Naive thymus-derived CD8-positive, alpha-beta T cell (primary cell): ENCODE measurements around the gene SRSF5. TPM values are rescaled to one million over a fixed set of nuclear protein-coding genes. Genes with fewer than 3 reads are reported as not detected.
"Not testable (repeated sequence)": the region's sequence is repeated elsewhere in the genome, so short reads cannot be mapped to it uniquely, and the experiment has no call there.

Source experiments
- ATAC-seq, 2 donors: fragments of 150-1000 bp; cut with Tn5 transposase in 1 of 2; sonication (Bioruptor Pico), chemical (Tn5 transposase) in 1 of 2; 1 replicate in 1 of 2; 2 replicates in 1 of 2; pipeline ENCODE4 v1.10.0; 2021; ENCODE audit warnings: mild to moderate bottlenecking in 2 of 2, moderate library complexity in 2 of 2
- POLR2A ChIA-PET: fragments of 350-600 bp; sonication (Branson Sonifier 250); formaldehyde crosslinking; loops from one replicate; lab custom pipeline; 2021; ENCODE audit warnings: antibody characterized with exemption; lab: Charles Lee
- DNase-seq, 10 donors: peaks; one replicate each; pipeline versions ENCODE4 v3.0.0 to v3.0.0-alpha.2; 2020 to 2022
- H3K27ac Mint-ChIP-seq, 10 donors: one replicate each; pipeline ENCODE4 v1.8.0; 2020 to 2022; ENCODE audit warnings: mild to moderate bottlenecking in 10 of 10, mixed read lengths in 10 of 10, moderate library complexity in 4 of 10, inconsistent platforms in 1 of 10
- H3K27me3 Mint-ChIP-seq, 5 donors: one replicate each; pipeline ENCODE4 v1.8.0; 2021 to 2022; ENCODE audit warnings: mixed read lengths in 5 of 5
- H3K36me3 Mint-ChIP-seq, 3 donors: one replicate each; pipeline ENCODE4 v1.8.0; 2020 to 2022; ENCODE audit warnings: mixed read lengths in 3 of 3, mild to moderate bottlenecking in 2 of 3, inconsistent platforms in 1 of 3
- H3K4me1 Mint-ChIP-seq, 4 donors: one replicate each; pipeline ENCODE4 v1.8.0; 2021 to 2022; ENCODE audit warnings: mixed read lengths in 4 of 4
- H3K4me3 Mint-ChIP-seq, 10 donors: one replicate each; pipeline ENCODE4 v1.8.0; 2020 to 2022; ENCODE audit warnings: mild to moderate bottlenecking in 10 of 10, mixed read lengths in 10 of 10, moderate library complexity in 6 of 10, inconsistent platforms in 1 of 10
- H3K9me3 Mint-ChIP-seq, 9 donors: one replicate each; pipeline ENCODE4 v1.8.0; 2020 to 2022; ENCODE audit warnings: mixed read lengths in 9 of 9, mild to moderate bottlenecking in 3 of 9, inconsistent platforms in 1 of 9, moderate library complexity in 1 of 9
- polyA plus RNA-seq, 3 donors: library from polyadenylated mRNA; unstranded; fragments of 300-500 nt; fragmentation: Illumina TruSeq; gene quantifications; one replicate each; pipeline ENCODE4 v1.2.3, GENCODE V29; 2021
- total RNA-seq, 8 experiments: library from RNA in 2 of 8; stranded (reverse) in 2 of 8; gene quantifications; one replicate each; pipeline ENCODE4 v1.2.3 and lab custom pipeline; 2021 to 2026

SRSF5 gene
- total and polyA plus RNA-seq, 5 experiments from 2014 or later, result 1,187 to 1,496 (median 1,279) TPM

DNA sequence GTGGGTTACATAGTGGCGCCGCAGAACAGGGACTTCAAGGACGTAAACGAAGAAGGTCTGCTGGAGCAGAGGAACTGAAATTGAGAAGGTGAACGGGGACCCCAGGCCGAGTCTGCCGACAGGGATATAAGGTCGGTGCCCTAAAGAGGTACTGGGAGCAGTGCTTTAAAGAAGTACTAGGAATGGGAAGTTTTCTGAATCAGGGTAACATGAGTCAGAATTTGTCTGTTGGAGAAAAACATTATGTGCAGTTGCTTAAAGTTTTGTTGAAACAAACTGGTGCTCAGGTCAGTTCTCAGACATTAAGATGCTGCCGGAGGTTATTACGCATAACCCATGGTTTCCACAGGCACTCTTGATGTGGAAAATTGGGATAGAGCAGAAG lies 44.9 kb downstream of the SRSF5 start:
- Mint-ChIP-seq H3K27ac (no peak overlapping the region), H3K4me3 (no peak overlapping the region), H3K36me3 (no peaks in the 10 kb centered on the region), H3K4me1 (no peaks in the 10 kb centered on the region), H3K9me3 (no peaks in the 10 kb centered on the region), H3K27me3 (peaks cover 0 to 2% (median 0%) of the 10 kb centered on the region in 5 donors)
- no peak for DNase-seq
- no peak for ATAC-seq
- POLR2A ChIA-PET, result no interaction called here

DNA sequence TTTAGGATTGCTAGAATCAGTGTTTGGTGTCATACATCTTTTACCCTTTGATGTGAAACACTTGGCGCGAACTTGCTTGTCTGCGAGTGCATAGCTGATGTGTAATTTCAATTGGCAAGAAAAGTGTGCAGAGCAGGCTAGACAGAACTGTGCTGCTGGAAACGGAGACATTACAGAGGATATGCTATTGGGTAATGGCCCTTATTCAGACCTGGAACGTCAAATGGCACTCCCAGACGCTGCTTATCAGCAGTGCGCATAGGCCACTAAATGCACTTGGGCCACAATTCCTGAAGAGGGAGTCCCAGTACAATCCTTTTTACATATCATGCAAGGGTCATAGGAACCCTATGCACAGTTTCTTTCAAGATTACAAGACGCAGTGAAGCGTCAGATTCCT lies 45.8 kb downstream of the SRSF5 start:
- H3K4me3 Mint-ChIP-seq, result no peak overlapping the region
- DNase-seq (no peak), ATAC-seq (no peak)
- POLR2A ChIA-PET, result no interaction called here
- no peaks in the 10 kb centered on the region for H3K4me1 Mint-ChIP-seq
- H3K36me3 Mint-ChIP-seq, result no peaks in the 10 kb centered on the region
- H3K27ac Mint-ChIP-seq, result no peak overlapping the region
- peaks cover 0 to 2% (median 0%) of the 10 kb centered on the region in 5 donors for H3K27me3 Mint-ChIP-seq
- no peaks in the 10 kb centered on the region for H3K9me3 Mint-ChIP-seq

DNA sequence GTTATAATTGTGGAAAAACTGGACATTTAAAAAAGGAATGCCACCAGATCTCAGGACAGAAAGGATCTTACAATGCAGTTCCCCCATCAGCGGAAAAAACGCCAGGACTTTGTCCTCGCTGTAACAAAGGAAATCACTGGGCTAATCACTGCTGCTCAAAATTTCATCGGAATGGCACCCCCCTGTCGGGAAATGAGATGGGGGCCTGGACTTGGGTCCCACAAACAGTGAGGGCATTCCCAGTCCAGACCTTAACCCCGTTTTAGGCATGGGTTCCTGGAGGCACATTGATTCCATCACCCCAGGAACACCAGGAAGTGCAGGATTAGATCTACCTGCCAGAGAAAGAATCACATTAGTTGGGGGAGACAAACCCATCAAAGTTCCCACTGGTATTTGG lies 46.4 kb downstream of the SRSF5 start:
- H3K4me3 Mint-ChIP-seq, H3K4me1 Mint-ChIP-seq, ATAC-seq, H3K27ac Mint-ChIP-seq, DNase-seq, H3K36me3 Mint-ChIP-seq, H3K9me3 Mint-ChIP-seq, H3K27me3 Mint-ChIP-seq, POLR2A ChIA-PET: not testable (repeated sequence)

DNA sequence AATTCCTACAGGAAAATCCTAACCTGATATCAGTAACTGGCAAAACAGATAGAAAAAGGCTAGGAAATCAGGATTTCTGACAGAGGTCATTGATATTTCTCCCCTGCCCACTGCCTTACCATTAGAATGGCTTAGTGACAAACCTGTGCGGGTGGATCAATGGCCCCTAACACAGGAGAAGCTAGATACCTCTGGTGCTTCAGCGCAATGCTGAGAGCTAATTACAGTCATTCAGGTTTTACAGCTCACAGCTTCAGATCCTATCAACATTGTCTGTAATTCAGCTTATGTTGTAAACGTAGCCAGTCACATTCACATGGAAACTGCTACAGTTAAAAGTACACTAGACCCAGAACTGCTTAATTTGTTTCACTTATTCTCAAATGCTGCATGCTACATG lies 47.5 kb downstream of the SRSF5 start:
- no peak for ATAC-seq
- Mint-ChIP-seq H3K4me1 (peaks cover 0 to 6% (median 3%) of the 10 kb centered on the region in 4 donors), H3K27me3 (peaks cover 0 to 5% (median 3%) of the 10 kb centered on the region in 5 donors), H3K27ac (no peak overlapping the region), H3K9me3 (no peaks in the 10 kb centered on the region), H3K4me3 (no peak overlapping the region), H3K36me3 (no peaks in the 10 kb centered on the region)
- POLR2A ChIA-PET, result no interaction called here
- no peak for DNase-seq

DNA sequence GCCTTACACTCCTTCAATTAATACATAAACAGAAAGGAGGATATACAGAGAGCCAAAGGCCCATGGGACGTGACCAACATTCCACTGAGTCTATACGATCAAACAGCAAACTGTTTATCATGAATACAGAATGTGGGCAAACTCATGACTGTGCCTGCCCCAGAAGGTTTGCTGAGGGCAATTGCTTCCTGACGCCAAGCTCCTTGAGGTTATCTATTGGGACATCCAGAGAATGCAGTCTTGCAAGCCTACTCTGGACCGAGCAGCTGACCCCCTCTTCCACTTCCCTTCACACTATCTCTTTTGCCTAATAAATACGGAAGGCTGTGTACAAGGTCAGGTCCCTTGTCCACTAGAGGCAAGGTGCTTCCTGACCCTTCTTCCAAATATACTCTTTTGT lies 48.6 kb downstream of the SRSF5 start:
- peaks cover 0 to 5% (median 3%) of the 10 kb centered on the region in 5 donors for H3K27me3 Mint-ChIP-seq
- H3K36me3 Mint-ChIP-seq, result no peaks in the 10 kb centered on the region
- H3K4me3 Mint-ChIP-seq, result no peak overlapping the region
- no peak for ATAC-seq
- peaks cover 0 to 6% (median 3%) of the 10 kb centered on the region in 4 donors for H3K4me1 Mint-ChIP-seq
- no peak for DNase-seq
- H3K27ac Mint-ChIP-seq, result no peak overlapping the region
- POLR2A ChIA-PET, result no interaction called here
- no peaks in the 10 kb centered on the region for H3K9me3 Mint-ChIP-seq

DNA sequence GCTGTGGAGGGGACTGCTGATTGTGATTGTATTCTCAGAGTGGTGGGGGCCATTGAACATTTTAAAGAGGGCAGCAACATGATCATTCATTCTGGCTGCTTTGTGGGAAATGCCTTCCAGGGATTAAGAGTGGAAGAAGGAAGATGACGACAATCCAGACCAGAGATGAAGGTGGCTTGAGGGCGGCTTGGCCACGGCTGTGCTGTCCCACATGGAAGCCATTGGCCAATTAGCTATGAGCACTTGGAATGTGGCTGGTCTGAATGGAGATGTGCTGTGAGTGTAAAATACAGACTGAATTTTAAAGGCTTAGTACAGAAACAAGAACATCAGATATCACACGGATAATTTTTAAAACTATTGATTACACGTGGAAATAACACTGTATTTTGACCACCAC lies 49.3 kb downstream of the SRSF5 start:
- POLR2A ChIA-PET, result no interaction called here
- peaks cover 0 to 4% (median 3%) of the 10 kb centered on the region in 5 donors for H3K27me3 Mint-ChIP-seq
- H3K36me3 Mint-ChIP-seq, result no peaks in the 10 kb centered on the region
- H3K4me1 Mint-ChIP-seq, result peaks cover 0 to 6% (median 3%) of the 10 kb centered on the region in 4 donors
- H3K9me3 Mint-ChIP-seq, result no peaks in the 10 kb centered on the region
- no peak overlapping the region for H3K27ac Mint-ChIP-seq
- no peak for ATAC-seq
- DNase-seq, result no peak
- no peak overlapping the region for H3K4me3 Mint-ChIP-seq

DNA sequence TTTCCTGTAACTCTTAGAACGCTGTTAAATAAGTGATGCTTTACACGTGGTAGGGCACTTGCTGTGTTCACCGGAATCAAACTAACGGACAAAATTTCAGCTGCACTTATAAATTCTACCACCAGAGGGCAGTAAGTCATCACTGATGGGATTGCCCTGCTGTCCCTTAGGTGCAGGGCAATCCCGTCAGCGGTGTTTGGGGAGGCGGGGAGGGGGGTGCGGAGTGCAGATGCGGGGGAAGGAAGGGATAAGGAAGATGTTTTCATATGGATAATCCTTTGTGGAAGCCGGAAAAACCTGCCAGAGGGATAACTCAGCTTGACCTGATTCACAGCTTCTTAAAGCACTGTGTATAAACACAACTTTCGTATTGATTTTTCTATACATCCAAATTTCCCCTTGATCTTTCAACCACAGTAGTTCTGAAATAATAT lies 51.8 kb downstream of the SRSF5 start:
- H3K27me3 Mint-ChIP-seq, result peaks cover 0 to 8% (median 3%) of the 10 kb centered on the region in 5 donors
- DNase-seq (peak in 9 of 10 donors; percentile 22 to 74 (median 60)), ATAC-seq (peak; percentile 73 to 83)
- H3K4me1 Mint-ChIP-seq, result peaks cover 0 to 6% (median 3%) of the 10 kb centered on the region in 4 donors
- H3K27ac Mint-ChIP-seq, result no peak overlapping the region
- H3K4me3 Mint-ChIP-seq, result no peak overlapping the region
- H3K36me3 Mint-ChIP-seq, result no peaks in the 10 kb centered on the region
- no peaks in the 10 kb centered on the region for H3K9me3 Mint-ChIP-seq
- POLR2A ChIA-PET, result interaction anchor here (0.6 kb wide), 1 partner anchor 678 kb away, joined by 4 read pairs; no protein-coding TSS in a partner anchor

DNA sequence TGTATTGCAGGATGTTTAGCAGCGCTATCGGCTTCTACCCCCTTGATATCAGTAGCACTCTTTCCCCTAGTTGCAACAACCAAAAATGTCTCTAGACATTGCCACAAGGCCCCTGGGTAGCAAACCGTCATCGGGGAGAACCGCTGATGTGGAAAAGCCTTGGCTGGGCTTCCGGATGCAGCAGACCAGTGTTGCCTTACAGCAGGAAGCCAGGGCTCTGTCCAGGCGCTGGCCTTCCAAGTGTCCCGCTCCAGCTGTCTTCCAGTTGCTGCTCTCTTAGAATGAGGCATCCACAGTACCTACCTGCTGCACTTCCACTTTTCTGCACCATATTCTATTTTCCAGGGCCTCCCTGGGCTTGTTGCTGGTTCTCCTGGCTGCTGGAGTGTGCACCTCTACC lies 52.7 kb downstream of the SRSF5 start:
- Mint-ChIP-seq H3K4me1 (peaks cover 0 to 6% (median 3%) of the 10 kb centered on the region in 4 donors), H3K9me3 (no peaks in the 10 kb centered on the region), H3K27me3 (peaks cover 0 to 8% (median 3%) of the 10 kb centered on the region in 5 donors), H3K36me3 (no peaks in the 10 kb centered on the region), H3K4me3 (no peak overlapping the region), H3K27ac (no peak overlapping the region)
- POLR2A ChIA-PET, result no interaction called here
- ATAC-seq, result no peak
- DNase-seq, result no peak

DNA sequence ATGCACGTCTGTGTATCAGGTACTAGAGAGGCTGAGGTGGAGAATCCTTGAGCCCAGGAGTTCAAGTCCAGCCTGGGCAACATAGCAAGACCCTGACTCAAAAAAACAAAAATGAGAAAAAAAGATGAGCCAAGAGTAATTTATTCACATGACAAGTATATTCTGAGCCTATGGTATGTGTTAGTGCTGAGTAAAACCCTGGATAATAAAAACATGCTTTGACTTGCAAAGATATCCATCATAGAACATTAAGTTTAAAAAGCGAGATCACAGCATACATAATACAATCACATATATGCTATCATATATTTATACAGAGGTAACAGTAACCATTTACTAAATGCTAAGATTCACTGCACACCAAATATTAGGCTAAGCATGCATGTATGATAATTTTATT lies 54.0 kb downstream of the SRSF5 start:
- H3K27ac Mint-ChIP-seq, result no peak overlapping the region
- POLR2A ChIA-PET, result no interaction called here

More for the DNA sequence above, 54.0 kb downstream of the SRSF5 start:
- no peak overlapping the region for H3K4me3 Mint-ChIP-seq
- peaks cover 0 to 8% (median 3%) of the 10 kb centered on the region in 5 donors for H3K27me3 Mint-ChIP-seq
- DNase-seq, result no peak
- H3K9me3 Mint-ChIP-seq, result no peaks in the 10 kb centered on the region
- H3K4me1 Mint-ChIP-seq, result peaks cover 0 to 6% (median 3%) of the 10 kb centered on the region in 4 donors
- no peak for ATAC-seq
- H3K36me3 Mint-ChIP-seq, result no peaks in the 10 kb centered on the region

Other genes with a start within 250 kb of the SRSF5 start
- gene CCDC177, start 192.3 kb upstream of the SRSF5 start, total RNA-seq, result not detected
- gene CCDC177, start 192.3 kb upstream of the SRSF5 start, polyA plus RNA-seq, result not detected
- gene SUSD6, start 155.5 kb upstream of the SRSF5 start, total RNA-seq, result 10 to 100 TPM; 34.7 to 38.8 TPM
- 1 to 10 TPM; 4.5 to 6.8 (median 5.6) TPM for gene SUSD6, start 155.5 kb upstream of the SRSF5 start, polyA plus RNA-seq
- gene SLC10A1, start 30.1 kb downstream of the SRSF5 start, total RNA-seq, result not detected
- under 1 TPM in 1 of 3 donors, not detected in 2; 0.20 TPM for gene SLC10A1, start 30.1 kb downstream of the SRSF5 start, polyA plus RNA-seq
- gene SMOC1, start 112.3 kb downstream of the SRSF5 start, total RNA-seq, result not detected
- not detected for gene SMOC1, start 112.3 kb downstream of the SRSF5 start, polyA plus RNA-seq